ENCODE results near the gene MAP2K4. TPM values are rescaled to one million over a fixed set of nuclear protein-coding genes. Genes with fewer than 3 reads are reported as not detected.

The MAP2K4 gene
- total and polyA plus RNA-seq, 2 of the 4 experiments (the other 2 are of a cell fraction): 14.5 to 32.6 TPM

DNA sequence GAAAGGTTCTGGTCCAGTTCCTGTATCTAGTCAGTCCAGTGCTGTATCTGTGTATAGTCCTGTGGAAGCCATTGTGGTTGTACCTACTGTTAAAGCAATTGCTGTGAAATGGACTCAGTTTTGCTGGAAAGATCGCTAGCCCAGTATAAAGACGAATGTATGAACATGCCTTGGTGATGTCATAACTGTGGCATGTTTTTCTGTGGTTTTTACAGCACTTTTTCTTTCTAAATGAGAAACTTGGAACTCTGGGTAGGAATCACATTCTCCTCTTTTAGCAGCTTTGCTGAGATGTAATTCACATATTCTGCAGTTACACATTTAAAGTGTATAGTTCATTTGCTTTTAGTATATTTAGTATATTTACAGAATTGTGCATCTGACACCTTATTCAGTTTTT, 58.1 kb downstream of the MAP2K4 start:
- no peaks in the 10 kb centered on the region; the same call in 1 of the 2 replicates for H4K20me1 ChIP-seq (ENCODE audit: insufficient read depth, low read length)
- H3K56ac ChIP-seq (ENCODE audit: extremely low read depth, insufficient read depth, low read length): peak overlapping the region; percentile 68; the same call in 1 of the 2 replicates
- H3K23ac ChIP-seq (ENCODE audit: low read depth, low read length): 0 out of 2 replicates have a peak overlapping the region, but pooled peaks have one; percentile 21
- peaks cover 5% of the 10 kb centered on the region for H3K4me1 ChIP-seq (ENCODE audit: control insufficient read depth, insufficient read depth, low read length)
- H2BK15ac ChIP-seq (ENCODE audit: low read depth, low read length): no peak overlapping the region
- CTCF ChIA-PET: no interaction called here
- H3K4me3 ChIP-seq (ENCODE audit: insufficient read depth, low read depth, low read length): no peak overlapping the region
- no peak overlapping the region for H2AFZ ChIP-seq (replicated peaks; ENCODE audit: low read length, poor library complexity)
- peak overlapping the region; percentile 78 for H2BK5ac ChIP-seq (ENCODE audit: low read depth, low read length, poor library complexity, severe bottlenecking)
- peaks cover 10% of the 10 kb centered on the region for H3K36me3 ChIP-seq (ENCODE audit: control insufficient read depth, insufficient read depth, low read length)
- ATAC-seq (ENCODE audit: low read depth) (peak; percentile 95), DNase-seq (peak; percentile 83)
- in situ Hi-C loops (cut with MboI; ENCODE audit: low sequenced_read_pairs) (no loop called here), intact Hi-C loops (cut with micrococcal nuclease) (no loop called here), dilution Hi-C loops (cut with HindIII; ENCODE audit: low sequenced_read_pairs, unreplicated experiment) (no loop called here)
- peak overlapping the region; percentile 58 for H2BK120ac ChIP-seq (ENCODE audit: low read depth, low read length)
- H2BK20ac ChIP-seq (ENCODE audit: low read depth, low read length): peak overlapping the region; percentile 66; the same call in 1 of the 2 replicates
- no peaks in the 10 kb centered on the region for H3K9me3 ChIP-seq (ENCODE audit: control insufficient read depth, insufficient read depth, low read length)
- WGBS, 2 experiments (ENCODE audit: extremely low coverage in 2 of 2, insufficient read length in 1 of 2): no CpG with 5 or more reads among the region's 2 CpGs
- no peak overlapping the region; the same call in 1 of the 2 replicates for H3K14ac ChIP-seq (replicated peaks; ENCODE audit: low read depth, low read length)
- H3K79me1 ChIP-seq (ENCODE audit: low read depth in 1 of 2, low read length in 2 of 2): peaks cover 31 to 61% of the 10 kb centered on the region in 2 experiments
- H3K27ac ChIP-seq (ENCODE audit: insufficient read depth, low read length): peak overlapping the region; percentile 17; the same call in 1 of the 2 replicates
- H2AK9ac ChIP-seq (replicated peaks; ENCODE audit: low read depth, low read length, poor library complexity): no peak overlapping the region
- TF ChIP-seq NFE2L2 (IDR thresholded peaks at IDR 0.05; ENCODE audit: low read depth, low read length) (no peak), CEBPB (IDR thresholded peaks at IDR 0.05; ENCODE audit: low read depth, low read length) (0 out of 2 replicates have a peak, but pooled peaks have one; percentile 15), RCOR1 (IDR thresholded peaks at IDR 0.05; ENCODE audit: insufficient replicate concordance, low read length) (no peak), SMC3 (IDR thresholded peaks at IDR 0.05; ENCODE audit: low read depth, low read length) (no peak), CHD1 (IDR thresholded peaks at IDR 0.05; ENCODE audit: low read depth, low read length) (no peak), MXI1 (IDR thresholded peaks at IDR 0.05; ENCODE audit: borderline replicate concordance, low read depth, low read length) (no peak)
- BruUV-seq (replicated peaks): no TSS peak
- H3K4ac ChIP-seq (ENCODE audit: low read depth, low read length): peak overlapping the region; percentile 23; the same call in 1 of the 2 replicates
- no peaks in the 10 kb centered on the region for H3K27me3 ChIP-seq (ENCODE audit: control insufficient read depth, insufficient read depth, low read length)
- H4K8ac ChIP-seq (ENCODE audit: low read depth in 2 of 2, low read length in 2 of 2): peak overlapping the region in 1 of 2 experiments; percentile 82; a peak in 3 of 4 replicates
- 0 out of 2 replicates have a peak, but pooled peaks cover 2% of the 10 kb centered on the region for H3K9me1 ChIP-seq (ENCODE audit: insufficient read depth, low read length)
- H3K9ac ChIP-seq (ENCODE audit: low read depth, low read length): no peak overlapping the region
- no peak overlapping the region for H2AK5ac ChIP-seq (ENCODE audit: low read depth, low read length)
- POLR2A ChIA-PET (ENCODE audit: unreplicated experiment): no interaction called here
- H3K4me2 ChIP-seq (ENCODE audit: low read depth, low read length): peak overlapping the region; percentile 91; the same call in 1 of the 2 replicates
- no peak overlapping the region for H4K91ac ChIP-seq (ENCODE audit: insufficient read depth, low read depth, low read length)
- H4K5ac ChIP-seq (ENCODE audit: low read depth, low read length): peak overlapping the region; percentile 99; the same call in 1 of the 2 replicates
- H3K18ac ChIP-seq (ENCODE audit: low read depth, low read length): peak overlapping the region; percentile 98; the same call in 1 of the 2 replicates

Data from IMR-90 (cell line).